Left colon (tissue), 2 donors: ENCODE measurements around the gene PER2. TPM values are rescaled to one million over a fixed set of nuclear protein-coding genes. Genes with fewer than 3 reads are reported as not detected.

ENCODE experiments used
- ATAC-seq: fragments of 200-7000 bp; cut with Tn5 transposase; one replicate; pipeline ENCODE4 v1.9.1; 2020; ENCODE audit warnings: mild to moderate bottlenecking, moderate library complexity
- DNase-seq, 2 donors: peaks; one replicate each; pipeline ENCODE4 v3.0.0-alpha.2; 2020
- intact Hi-C, 2 donors: fragments of 100-400 bp; cut with DNase I in 1 of 2; cut with micrococcal nuclease in 1 of 2; formaldehyde crosslinking; loops; one replicate each; pipeline versions ENCODE4 v1.11.2 to v1.14.0; 2022; cut with DNase I, micrococcal nuclease
- total RNA-seq, 2 donors: library from RNA; stranded (reverse); fragmentation: NEBNext Ultra II Directional; extraction: Animal tissue kit (Norgen Biotek cat#: 25700); gene quantifications; one replicate each; pipeline ENCODE4 v1.2.1, GENCODE V29; 2021
- donor health status: DM: no; HTN: no; CAD: no.
- donor health status: DM: yes; HTN: yes; CAD: no.

The PER2 gene
- total RNA-seq, 2 donors from 2014 or later, result 16.9 to 35.4 TPM

DNA sequence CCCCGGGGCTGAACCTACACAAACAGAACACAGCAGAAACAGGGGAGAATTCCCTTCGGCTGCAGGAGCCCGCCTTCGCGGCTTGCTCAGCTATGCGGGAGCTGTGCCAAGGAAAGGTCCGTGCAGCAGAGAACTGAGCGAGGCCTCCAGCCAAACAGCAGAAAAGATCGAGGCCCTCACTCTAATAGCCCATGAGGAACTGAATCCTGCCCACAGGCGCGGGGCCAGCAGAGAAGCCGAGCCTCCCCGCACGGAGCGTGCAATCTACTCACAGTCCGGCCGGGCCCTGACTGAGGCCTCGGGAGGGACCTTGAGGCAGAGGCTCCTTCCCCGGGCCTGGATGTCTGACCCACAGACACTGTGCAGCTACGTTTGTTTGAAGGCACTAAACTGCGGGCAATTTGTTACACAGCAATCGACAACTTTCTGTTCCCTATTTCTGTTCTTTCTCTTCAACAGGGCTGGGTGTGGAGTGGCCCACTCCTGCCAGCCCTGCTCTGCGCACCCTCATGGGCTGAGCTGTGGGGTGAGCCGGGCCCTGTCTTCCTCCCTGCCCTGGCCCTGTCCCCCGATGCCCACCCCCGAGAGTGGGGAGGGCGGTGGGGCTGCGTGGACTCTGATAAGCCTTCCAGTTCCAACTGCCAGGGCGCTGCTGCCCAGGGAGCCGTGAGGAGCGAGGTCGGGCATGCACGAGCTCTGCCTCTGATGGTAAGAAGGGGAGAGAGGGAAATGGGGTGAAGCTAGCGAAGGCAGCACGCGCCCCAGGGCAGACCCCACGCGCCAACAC lies 62.3 kb downstream of the PER2 start:
- DNase-seq, result no peak
- intact Hi-C loops, result no loop called here
- ATAC-seq, result no peak

DNA sequence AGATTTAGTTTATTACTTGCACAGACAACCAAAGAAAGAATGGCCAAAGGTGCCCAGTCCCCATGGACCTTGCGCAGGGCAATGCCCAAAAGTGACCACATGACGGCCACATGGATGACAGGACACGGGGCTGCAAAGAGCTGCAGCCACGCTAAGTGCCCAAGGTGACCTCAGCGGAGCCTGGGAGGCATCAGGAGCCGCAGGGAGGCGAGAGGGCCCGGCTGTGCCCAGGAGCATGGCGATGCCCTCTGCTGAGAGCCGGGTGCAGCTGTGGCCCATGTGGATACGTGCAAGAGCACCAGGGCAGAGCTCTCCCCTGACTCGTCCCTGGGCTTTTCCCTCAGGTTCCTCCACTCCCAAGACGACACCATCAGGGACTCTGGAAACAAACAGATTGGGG lies 63.3 kb downstream of the PER2 start:
- intact Hi-C loops, result no loop called here
- ATAC-seq, result no peak
- no peak for DNase-seq

DNA sequence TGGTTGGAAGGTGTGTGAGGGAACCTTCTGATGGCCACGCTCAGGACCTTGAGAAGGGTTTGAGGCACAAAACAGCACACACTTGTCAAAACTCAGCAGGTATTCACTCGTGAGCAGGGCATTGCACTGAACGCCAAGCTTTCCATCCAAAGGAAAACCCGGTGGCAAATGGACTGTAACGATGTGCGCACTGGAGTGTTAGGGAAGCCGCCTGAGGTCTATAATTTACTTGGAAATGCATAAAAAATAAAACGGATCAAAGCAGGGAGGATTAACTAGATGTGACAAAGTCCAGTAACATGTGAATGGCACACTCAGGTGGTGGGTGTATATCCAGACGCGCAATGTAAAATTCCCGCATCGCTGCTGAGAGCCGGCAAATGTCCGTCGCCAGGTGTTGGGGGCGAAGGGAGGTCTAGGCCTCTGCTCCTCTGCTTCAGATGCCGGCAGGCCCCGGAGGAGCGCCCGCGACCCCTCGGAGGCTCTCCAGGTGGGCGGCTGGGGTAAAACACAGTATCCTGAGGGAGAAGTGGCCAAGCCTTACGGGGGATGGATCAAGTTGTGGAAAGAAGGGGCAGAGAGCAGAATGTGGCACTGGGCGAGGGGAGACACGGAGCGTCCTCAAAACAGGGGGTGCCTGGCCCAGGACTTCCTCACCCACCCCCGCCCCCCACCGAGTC lies 63.9 kb downstream of the PER2 start:
- ATAC-seq, result no peak
- no peak for DNase-seq
- intact Hi-C loops, result no loop called here

DNA sequence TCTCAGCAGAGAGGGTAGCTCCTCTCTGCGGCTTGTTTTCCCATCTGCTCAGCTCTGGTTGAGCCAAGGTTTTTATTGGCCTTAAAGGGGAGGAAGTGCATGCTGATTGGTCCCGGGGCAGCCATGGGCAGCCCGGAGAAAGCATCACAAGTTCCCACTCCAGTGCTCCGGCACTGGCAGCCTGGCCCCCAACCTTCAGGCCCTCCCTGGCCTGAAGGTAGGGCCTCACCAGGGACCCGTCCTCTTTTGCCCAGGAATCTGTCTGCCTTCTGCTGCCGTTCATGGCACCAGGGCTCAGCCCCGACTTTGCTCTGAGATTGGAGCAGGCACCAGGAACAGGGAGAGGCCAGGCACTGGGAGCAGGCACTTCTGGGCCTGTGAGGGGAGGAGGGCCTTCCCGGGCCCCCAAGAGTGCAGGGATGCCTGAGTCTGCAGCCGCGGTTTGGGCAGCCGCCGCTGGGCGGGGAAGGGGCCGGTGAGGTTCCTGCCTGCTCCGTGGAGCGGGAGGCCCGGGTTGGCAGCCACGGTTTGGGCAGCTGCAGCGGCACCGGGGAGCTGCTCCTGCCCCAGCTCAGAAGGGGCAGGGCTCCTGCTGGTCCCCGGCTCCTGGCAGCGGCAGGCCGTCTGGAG lies 67.4 kb downstream of the PER2 start:
- intact Hi-C loops, result no loop called here
- peak; percentile 49 for ATAC-seq
- DNase-seq, result no peak

DNA sequence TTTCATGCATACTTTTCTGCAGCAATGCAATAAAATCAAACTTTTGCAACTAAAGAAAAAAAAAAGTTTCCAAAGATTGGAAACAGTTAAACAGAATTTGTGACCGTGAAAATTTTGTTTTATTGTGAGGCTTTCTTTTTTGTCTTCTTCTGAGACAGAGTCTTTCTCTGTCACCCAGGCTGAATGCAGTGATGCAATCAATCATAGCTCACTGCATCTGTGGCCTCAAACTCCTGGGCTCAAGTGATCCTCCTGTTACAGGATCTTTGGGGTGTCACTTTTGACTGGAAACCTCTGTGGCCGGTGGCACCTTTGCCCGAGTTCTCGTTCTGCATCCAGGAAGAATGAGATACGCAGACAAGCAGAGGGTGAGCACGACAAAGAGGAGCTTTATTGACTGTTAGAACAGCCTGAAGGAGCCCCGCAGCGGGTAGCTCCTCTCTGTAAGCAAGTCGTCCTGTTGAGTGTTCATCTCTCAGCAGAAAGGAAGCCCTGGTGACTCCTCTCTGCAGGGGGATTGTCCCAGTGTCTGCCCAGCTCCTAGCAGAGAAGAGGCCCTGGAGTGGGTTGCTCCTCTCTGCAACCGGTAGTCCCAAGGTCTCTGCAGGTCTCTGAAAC lies 68.0 kb downstream of the PER2 start:
- intact Hi-C loops, result no loop called here
- no peak for ATAC-seq
- no peak for DNase-seq

DNA sequence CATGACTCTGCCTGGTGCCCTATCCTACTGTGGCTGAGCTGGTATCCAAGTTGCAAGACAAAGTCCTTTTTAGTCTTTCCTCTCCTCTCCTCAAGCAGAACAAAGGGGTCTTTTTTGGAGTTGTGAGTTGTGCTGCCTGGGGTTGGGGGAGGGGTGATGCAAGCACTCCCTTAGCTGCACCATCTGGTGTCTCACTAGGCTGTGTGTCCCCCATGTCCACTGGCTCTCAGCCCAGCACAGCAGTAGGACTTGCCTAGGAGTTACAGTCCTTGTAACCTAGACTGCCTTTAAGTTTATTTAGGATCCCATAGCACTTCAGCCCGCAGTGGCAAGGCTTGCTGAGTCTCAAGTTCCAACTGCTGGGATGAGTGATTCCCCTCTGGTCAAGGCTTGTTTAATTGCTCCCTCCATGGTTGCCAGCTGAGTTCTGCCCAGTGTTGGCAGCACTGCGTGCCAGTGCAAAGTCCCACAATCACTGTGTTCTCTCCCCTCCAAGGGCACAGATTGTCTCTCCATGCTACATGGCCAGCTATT lies 71.7 kb downstream of the PER2 start:
- DNase-seq (no peak), ATAC-seq (no peak)
- intact Hi-C loops, result no loop called here

DNA sequence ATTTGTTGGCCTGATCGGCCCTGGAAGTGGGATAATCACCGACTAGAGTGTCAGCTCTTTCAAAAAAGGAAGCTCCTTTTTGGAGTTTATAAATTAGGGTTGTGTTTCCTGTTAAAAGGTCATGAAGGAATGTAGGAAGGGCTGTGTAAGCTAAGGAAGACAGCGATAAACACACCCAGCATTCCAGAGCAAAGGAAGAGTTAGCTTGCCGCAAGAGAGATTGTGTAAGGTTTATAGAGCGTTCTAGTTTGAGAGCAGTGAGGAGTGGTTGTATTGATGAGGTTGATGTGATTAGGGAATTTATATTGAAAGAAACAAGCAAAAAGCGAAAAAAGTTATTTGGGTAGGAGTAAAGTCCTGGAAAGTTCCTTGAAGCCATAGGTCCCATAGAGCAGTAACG lies 81.4 kb downstream of the PER2 start:
- DNase-seq (no peak), ATAC-seq (no peak)
- intact Hi-C loops, result no loop called here

DNA sequence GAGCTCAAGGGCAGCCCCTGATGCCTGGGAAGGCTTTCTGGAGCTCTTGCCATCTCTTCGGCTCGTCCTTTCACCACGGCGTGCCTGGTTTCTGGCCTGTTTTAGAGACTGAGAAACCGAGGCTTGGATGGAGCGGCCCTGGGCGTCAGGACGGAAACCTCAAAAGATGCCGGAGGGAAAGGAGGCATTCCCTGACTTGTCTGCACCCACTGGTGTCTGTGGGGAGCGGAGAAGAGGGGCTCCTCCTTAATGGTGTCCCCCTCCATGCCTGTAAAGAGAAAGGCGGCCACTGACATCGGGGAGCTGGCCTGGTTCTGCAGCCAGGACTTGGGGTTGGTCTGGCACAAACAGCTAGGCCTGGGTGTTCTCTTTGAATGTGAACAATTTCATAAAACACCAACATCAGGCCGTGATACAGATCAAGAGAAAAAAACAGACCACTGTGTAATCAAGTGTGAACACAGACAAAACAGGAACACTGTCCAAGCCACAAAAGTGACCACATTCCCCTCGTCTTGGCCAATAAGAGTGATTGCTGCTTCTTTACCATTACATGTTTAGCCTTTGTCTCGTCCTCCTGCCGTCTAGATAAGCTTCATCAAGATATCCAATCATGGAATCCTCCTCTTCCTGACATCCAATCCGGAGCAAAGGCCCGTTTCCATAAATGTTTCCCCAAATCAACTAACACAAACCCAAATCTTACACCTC lies 84.3 kb downstream of the PER2 start:
- intact Hi-C loops, result no loop called here
- peak; percentile 9 for ATAC-seq
- no peak for DNase-seq

DNA sequence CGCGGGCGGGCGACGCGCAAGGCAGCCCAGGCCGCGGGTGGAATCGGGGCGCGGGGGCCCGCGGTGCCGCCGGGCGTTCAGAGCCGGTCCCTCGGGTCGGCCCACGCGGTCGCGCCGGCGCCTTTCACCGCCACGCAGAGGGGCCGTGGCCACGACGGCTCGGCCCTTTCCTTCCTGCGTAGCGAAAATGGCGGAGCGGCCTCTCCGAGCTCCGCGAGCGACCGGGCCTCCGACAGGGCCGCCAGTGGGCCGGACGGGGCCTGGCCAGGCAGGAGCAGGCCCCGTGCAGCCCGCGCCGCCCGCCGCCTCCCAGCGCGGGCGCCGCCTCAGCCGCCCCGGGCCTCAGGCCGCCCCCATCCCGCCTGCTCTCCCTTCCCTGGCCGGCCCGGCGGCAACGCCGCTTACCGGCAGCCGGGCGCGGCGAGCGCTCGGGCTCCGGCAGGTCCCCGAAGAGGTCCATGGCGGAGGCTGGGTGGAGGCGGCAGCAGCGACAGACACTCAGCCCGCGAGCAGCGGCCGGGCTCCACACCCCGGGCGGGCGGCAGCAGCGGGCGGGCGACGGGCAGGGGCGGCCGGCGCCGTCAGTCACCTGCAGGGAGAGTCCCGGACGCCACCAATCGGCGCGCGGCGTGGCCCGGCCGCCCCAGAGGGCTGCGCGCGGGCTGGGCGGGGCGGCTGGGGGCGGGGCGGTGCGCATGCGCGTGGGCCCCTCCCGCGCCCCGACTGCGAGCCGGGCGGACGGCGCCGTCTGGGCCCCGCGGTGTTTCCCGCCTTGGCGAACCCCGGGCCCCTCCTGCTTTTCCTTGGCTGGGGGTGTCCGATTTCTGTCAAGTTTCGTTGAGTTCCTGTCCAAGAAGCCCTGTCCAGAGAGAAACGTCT lies 85.1 kb downstream of the PER2 start, which contains the start of gene ILKAP:
Gene ILKAP (minus strand): TSS at position 602 of the 879 bp plus-strand sequence. CDS start 142 bp downstream, at position 460.
- DNase-seq, result peak; percentile 86 to 90
- intact Hi-C loops, result no loop called here
- peak; percentile 98 for ATAC-seq

DNA sequence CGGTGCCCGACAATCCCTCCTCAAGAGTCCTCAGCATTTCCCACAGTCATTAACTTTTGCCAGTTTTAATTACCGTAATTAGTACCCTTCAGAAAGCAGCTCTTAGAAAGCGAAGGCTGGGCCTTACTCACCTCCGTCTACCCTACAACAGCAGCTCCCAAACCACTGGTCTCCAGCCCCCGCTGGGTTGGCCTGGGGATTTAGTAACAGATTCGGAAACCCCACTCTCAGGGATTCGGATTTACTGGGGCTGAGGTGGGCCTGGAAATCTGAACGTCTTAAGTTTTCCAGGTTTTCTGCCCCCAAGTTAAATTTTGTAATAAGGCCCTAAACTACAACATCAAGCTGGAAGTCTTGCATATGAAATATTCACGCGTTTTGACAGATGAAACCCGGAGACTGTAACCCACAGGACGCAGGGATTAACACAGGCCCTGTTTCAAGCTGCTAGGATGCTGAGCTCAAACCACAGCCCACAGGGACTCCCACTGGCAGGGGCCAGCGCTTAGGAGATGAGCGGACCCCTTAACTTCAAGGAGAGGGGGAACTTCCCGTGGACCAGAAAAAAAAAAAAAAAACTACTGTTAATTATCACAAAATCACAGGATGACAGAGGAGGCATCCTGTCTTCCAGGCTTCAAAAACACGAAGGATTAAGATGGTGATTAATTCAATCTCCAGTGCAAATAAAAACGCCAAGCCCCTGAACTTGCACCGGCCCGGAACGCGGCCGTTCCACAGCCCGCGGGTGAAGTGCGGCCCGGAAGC lies 85.9 kb downstream of the PER2 start:
- ATAC-seq, result no peak
- intact Hi-C loops, result no loop called here
- DNase-seq, result no peak

Other genes with a start within 250 kb of the PER2 start
- gene SCLY, start 227.6 kb downstream of the PER2 start, total RNA-seq, result 10 to 100 TPM; 12.8 to 14.2 TPM
- under 1 TPM; 0.06 to 0.25 TPM for gene ESPNL, start 188.3 kb downstream of the PER2 start, total RNA-seq
- under 1 TPM; 0.18 to 0.28 TPM for gene KLHL30, start 149.9 kb downstream of the PER2 start, total RNA-seq
- under 1 TPM in 1 of 2 donors, not detected in 1; 0.45 TPM for gene ERFE, start 129.6 kb downstream of the PER2 start, total RNA-seq
- 10 to 100 TPM; 32.7 to 38.6 TPM for gene ILKAP, start 84.9 kb downstream of the PER2 start, total RNA-seq
- 10 to 100 TPM; 32.0 to 54.8 TPM for gene HES6, start 48.6 kb downstream of the PER2 start, total RNA-seq
- gene TRAF3IP1, start 31.9 kb upstream of the PER2 start, total RNA-seq, result 10 to 100 TPM; 18.0 to 23.3 TPM
- gene ASB1, start 138.3 kb upstream of the PER2 start, total RNA-seq, result 10 to 100 TPM; 20.1 to 22.1 TPM